Activated CD8-positive, alpha-beta memory T cell treated with anti-CD3 and anti-CD28 coated beads, Interleukin-2, amount 50 U/mL, for 4 hours (primary cell): ENCODE data around the gene HUWE1.
A peak's percentile ranks its signal among the peaks of the same experiment; 100 is the strongest.

Experiments used
- DNase-seq: peaks from one replicate; pipeline ENCODE4 v3.0.0-alpha.2; 2020

HUWE1 gene

DNA sequence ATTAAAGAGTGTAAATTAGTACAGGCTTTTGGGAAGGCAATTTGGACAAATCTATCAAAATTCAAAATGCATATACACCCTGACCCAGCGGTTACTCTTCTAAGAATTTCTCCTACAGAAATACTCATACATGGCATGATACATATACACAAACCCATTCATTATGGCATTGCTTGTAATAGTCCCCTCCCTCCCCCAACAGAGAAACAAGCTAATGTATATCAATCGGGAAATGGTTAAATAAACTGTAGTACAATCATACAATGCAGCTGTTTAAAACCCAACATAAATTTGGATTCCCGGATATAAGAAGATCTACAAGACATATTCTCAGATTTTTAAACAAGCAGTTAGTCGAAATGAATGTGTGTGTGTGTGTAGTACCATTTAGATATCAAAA is 808 bp downstream of the HUWE1 start:
- no peak for DNase-seq

DNA sequence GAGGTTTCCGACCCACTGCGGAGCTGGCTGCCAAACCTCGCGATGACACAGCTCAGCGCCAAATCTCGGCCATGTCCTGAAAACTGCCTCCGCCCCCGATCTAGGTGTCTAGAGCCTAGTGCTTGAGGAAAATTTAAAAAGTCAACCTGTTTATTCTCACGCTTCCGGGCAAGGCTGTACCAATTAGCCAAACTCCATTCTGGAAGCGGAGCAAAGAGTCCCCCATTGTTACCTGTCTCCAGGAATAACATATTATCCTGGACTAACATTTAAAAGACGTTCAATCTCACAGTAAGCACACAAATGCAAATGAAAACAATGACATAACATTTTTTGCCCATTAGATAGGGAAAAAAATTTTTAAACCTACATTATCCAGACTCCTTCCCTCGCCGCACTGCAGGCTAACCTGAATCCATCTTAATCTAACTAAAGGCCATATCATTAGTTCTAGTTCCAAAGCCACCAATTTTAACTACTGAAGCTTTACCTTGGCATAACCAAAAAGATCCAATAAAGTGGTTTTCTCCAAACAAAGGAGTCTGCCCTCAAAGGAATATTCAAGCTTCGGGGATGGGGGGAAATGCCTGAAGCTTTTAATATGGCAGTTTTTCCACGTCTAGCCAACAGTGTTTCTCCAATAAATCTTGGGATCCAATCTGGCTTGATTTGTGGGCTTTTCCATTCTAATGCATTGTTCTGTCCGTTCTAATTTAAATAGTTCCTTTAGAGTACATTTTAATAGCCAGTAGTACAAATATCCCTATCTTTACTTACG is 1.9 kb downstream of the HUWE1 start:
- peak; percentile 84 for DNase-seq

DNA sequence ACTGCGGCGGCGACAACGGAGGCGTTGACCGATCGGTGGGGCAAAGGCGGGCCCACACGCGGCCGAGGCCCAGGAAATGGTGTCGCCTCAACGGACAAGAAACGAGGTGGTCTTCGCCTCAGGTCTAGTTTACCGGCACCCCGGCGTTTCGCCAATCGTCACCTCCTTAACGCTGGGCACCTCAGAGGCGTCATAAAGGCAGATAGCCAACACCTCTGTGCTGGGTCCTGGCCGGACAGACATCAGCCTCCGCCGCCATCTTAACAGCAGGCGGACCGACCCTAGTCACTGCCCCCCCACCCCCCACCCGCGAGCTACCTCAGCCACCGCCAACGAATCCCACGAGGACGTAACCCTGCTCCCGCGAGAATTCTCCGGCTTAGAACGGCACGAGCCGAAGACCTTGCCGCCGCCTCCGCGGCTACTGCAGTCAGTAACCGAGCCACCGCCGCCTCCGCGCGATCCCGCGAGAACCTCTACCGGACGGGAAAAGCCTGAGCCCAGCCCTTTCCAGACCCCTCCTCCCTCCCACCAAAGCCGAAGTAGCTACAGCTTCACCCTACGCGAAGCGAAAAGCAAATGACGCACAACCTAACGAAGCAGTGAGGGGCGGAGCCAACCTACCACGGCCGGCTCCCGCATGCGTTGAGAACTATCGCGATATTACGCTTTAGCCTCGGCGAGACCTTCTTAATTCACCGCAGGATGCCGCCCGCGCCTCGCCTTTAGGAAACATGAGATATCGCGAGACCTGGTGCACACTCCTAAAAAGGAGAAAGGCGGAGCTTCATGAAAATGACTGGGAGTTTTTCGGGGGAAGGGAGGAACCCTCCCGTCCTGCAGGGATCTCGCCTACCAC is 2.7 kb downstream of the HUWE1 start:
- peak; percentile 85 for DNase-seq

GRCh38 chrX:53682885-53683555 is 3.5 kb downstream of the HUWE1 start:
- DNase-seq, result peak; percentile 21

DNA sequence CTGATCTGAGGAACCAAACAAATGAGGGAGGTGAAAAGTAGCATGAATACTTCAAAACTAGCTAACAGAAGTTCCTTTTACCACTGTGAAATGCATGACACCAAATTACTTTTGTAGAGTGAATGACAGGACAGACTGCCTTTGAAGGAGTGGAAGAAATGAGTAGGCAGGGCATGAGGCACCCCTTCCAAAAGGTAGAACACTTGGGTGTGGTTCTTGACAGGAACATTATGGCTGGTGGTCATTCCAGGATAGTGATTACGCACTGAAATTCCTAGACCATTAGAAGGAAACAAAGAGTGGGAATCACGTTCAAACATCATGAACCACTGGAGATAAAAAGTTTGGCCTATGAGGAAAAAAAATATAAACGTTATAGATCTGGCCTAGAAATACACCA is 4.9 kb downstream of the HUWE1 start:
- DNase-seq, result no peak

GRCh38 chrX:53678667-53679066 is 7.9 kb downstream of the HUWE1 start:
- no peak for DNase-seq

- DNase-seq, result no peak
These were observed 9.2 kb downstream of the HUWE1 start for GRCh38 chrX:53677286-53677685.

- DNase-seq, result no peak
These were observed 11.9 kb downstream of the HUWE1 start for GRCh38 chrX:53674581-53674980.

- DNase-seq, result no peak
These were observed 17.3 kb downstream of the HUWE1 start for GRCh38 chrX:53669258-53669657.

- DNase-seq, result no peak
These were observed 20.3 kb downstream of the HUWE1 start for GRCh38 chrX:53666171-53666570.

DNA sequence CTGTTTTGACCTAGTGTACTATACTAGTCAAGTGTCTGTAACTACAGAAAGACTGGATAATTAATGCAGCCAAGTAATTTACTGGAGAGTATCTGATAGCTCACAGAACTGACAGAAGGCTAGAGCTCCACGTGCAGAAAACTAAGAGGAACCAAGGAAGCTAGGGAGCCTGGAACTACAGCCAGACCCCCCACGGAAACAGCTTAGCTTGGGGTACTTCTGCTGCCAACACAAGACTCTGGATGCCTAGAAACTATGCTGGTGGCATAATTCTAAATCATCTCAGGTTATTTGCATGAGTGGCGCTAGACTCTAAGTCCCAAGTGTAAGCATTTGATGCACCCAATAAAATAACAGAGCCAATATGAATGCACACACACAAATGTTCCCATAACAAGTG is 26.5 kb downstream of the HUWE1 start:
- no peak for DNase-seq

DNA sequence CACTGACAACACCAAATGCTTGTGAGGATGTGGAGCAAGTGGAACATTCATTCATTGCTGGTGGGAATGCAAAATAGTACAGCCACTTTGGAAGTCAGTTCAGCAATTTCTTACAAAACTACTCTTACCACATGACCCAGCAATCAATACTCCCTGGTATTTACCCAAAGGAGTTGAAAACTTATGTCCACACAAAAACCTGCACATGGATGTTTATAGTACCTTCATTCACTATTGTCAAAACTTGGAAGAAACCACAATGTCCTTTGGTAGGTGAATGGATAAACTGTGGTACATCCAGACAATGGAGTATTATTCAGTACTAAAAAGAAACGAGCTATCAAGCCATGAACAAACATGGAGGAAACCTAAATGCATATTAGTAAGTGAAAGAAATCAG is 27.5 kb downstream of the HUWE1 start:
- no peak for DNase-seq

GRCh38 chrX:53656845-53657244 is 29.7 kb downstream of the HUWE1 start:
- no peak for DNase-seq

DNA sequence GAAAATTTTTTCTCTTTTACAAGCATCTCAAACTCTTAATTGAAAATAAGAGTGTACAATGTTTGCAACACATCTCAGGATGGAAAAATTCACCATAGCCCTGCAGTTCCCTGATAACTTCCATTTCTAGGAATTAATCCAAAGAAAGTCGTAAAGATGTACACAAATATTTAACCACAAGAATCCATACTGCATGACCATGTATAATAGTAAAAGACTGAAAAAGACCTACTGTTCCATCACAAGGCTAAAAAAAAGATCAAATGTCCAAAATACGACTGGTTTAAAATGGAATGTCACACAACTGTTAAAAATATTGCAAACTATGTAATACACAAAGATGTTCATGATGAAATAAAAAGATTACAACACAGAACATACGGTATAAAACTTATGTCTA is 32.1 kb downstream of the HUWE1 start:
- DNase-seq, result no peak

GRCh38 chrX:53644751-53645150 is 41.8 kb downstream of the HUWE1 start:
- DNase-seq, result no peak

DNA sequence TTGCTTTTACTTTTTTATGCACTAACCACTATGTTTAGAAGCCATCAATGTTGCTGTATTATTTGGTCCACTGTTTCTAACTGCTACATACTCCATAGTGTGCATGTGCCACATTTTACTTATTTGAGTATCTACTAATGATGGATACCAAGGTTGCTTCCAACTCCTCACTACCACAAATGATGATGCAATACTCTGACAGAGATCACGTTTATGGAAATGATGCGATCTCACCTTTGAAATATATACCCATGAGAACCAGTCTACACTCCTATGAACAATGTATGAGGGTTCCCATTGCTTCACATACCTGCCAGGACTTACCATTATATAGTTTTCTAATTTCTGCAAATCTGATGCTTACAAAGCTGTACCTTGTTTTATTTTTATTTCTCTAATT is 44.2 kb downstream of the HUWE1 start:
- no peak for DNase-seq

DNA sequence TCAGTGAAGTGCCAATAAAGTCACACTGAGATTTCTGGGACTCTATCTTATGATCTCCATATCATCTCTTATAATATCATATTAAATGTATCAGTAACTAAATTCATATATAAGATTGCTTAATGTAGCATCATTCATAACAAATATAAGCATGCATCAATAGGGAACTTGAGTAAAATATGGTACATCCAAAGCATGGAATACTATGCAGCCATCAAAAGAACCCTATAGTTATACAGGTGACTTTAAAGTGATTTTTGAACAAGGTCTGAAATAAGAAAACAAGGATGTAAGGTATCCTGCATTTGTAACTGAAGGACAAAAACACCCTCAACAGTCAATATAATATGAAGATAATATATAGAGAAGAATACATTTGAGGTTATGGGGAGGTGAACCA is 47.3 kb downstream of the HUWE1 start:
- no peak for DNase-seq

- DNase-seq, result no peak
These were observed 49.0 kb downstream of the HUWE1 start for GRCh38 chrX:53637479-53637878.

- no peak for DNase-seq
These were observed 55.4 kb downstream of the HUWE1 start for GRCh38 chrX:53631156-53631555.

- DNase-seq, result no peak
These were observed 56.3 kb downstream of the HUWE1 start for GRCh38 chrX:53630261-53630660.

DNA sequence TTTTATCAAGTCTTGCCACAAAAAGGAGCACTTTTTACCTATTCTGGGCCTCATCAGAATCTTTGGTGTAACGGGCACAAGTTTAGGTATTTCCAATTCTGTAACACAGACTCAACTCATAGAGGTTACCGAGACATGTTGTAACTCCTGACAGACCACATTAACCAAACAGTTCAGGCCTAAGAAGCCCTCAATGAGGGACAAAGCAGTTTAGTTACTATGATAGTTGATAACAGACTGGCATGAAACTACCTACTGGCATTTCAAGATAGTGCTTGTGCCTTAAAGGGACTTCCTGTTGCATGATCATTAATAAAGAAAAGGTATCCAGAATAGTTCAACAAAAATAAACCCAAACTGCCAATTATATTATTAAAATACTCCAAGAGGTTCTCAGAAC is 64.1 kb downstream of the HUWE1 start:
- DNase-seq, result no peak

DNA sequence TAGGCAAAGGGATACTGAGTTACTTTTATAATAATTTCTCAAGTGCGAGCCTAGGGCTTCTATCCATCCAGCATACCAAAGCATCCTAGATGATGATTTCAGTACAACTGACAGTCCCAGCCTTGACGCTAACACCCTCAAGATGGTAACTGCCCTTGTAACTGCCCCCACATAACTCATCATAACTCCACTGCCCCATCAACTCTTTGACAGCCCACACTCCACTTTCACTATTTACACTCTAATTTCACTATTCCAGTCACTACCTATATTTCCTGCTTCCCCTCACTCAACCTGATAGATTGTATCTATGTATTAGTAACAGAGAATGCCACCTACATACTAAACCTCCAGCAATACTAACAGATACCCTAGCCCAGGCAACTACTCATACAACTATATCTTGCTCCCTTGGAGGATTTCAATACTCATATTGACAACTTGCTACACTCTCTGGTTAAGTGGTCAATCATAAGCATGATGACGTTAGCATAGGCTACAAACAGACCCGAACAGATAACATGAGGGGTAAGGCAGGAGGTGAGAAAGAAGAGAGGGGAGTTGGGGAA is 65.0 kb downstream of the HUWE1 start:
- no peak for DNase-seq

DNA sequence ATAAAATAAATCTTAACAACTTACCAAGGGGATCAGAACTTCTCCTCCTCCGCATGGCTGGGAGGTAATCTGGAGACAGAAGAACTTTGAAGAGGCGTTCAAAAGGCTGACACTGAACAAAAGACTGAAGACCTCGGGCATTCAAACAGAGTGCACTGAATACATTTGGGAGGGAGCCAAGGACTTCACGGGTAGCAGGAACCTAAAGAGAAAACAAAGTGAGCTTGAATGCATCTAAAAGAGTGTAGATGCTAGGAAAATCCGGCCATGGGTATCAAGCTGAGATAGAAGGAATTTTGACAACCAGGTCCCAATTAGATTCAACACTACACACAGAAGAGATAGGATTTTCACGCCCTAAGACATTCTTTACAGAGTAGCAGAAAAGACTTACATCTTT is 69.6 kb downstream of the HUWE1 start:
- DNase-seq, result no peak
